ENCODE data around the gene BICRA.
"Not testable (repeated sequence)": the region's sequence is repeated elsewhere in the genome, so short reads cannot be mapped to it uniquely, and the experiment has no call there.

The BICRA gene

DNA sequence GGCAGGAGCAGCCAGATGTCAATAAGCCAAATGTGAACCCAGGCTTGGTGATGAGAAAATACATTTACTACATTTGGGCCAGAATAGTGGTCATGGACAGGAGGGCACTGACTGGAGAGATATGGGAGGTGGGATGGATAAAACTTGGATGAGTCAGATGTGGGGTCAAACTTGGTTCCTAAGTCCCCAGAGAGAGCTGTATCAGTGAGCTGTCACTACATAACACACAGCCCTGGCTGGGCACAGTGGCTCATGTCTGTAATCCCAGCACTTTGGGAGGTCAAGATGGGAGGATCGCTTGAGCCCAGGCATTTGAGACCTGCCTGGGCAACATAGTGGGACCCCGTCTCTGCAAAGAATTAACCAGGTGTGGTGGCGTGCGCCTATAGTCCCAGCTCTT lies 52.7 kb downstream of the BICRA start:
- H3K4me2 ChIP-seq (ENCODE audit: low read length), result no peak overlapping the region
- no peak overlapping the region for H2AFZ ChIP-seq (ENCODE audit: low read length)
- TF ChIP-seq EZH2 (IDR thresholded peaks at IDR 0.05; ENCODE audit: borderline replicate concordance, low read length), result no peak
- no peak for TF ChIP-seq CTCF (IDR thresholded peaks at IDR 0.05; ENCODE audit: low read length)
- H3K79me2 ChIP-seq (ENCODE audit: insufficient read depth, low read length), result no peaks in the 10 kb centered on the region
- H3K27ac ChIP-seq (ENCODE audit: low read depth, low read length, poor library complexity, severe bottlenecking), result no peak overlapping the region
- H3K4me1 ChIP-seq (ENCODE audit: insufficient read depth, low read length, severe bottlenecking), result no peaks in the 10 kb centered on the region
- H3K36me3 ChIP-seq (ENCODE audit: insufficient read depth, low read length), result no peaks in the 10 kb centered on the region; the same call in 1 of the 2 replicates
- H3K27me3 ChIP-seq (ENCODE audit: insufficient read depth, low read length), result no peaks in the 10 kb centered on the region
- H3K9me2 ChIP-seq (ENCODE audit: low read depth, low read length), result no peaks in the 10 kb centered on the region
- H3F3A ChIP-seq (ENCODE audit: insufficient read depth, low read length), result no peaks in the 10 kb centered on the region
- H3K4me3 ChIP-seq (ENCODE audit: low read depth, low read length, poor library complexity, severe bottlenecking), result no peak overlapping the region
- H3K9ac ChIP-seq (ENCODE audit: low read length), result no peak overlapping the region
- H3K9me3 ChIP-seq (ENCODE audit: low read length), result no peaks in the 10 kb centered on the region
- no peaks in the 10 kb centered on the region for H4K20me1 ChIP-seq (ENCODE audit: insufficient read depth, low read length)

GRCh38 chr19:47663435-47663910 lies 54.5 kb downstream of the BICRA start:
- Histone ChIP-seq H3K4me3 (ENCODE audit: low read depth, low read length, poor library complexity, severe bottlenecking) (no peak overlapping the region), H3K9ac (ENCODE audit: low read length) (no peak overlapping the region), H3K9me2 (ENCODE audit: low read depth, low read length) (no peaks in the 10 kb centered on the region), H3F3A (ENCODE audit: insufficient read depth, low read length) (no peaks in the 10 kb centered on the region), H3K27me3 (ENCODE audit: insufficient read depth, low read length) (no peaks in the 10 kb centered on the region), H2AFZ (ENCODE audit: low read length) (no peak overlapping the region), H3K27ac (ENCODE audit: low read depth, low read length, poor library complexity, severe bottlenecking) (no peak overlapping the region), H3K79me2 (ENCODE audit: insufficient read depth, low read length) (no peaks in the 10 kb centered on the region), H3K36me3 (ENCODE audit: insufficient read depth, low read length) (no peaks in the 10 kb centered on the region; the same call in 1 of the 2 replicates), H4K20me1 (ENCODE audit: insufficient read depth, low read length) (no peaks in the 10 kb centered on the region), H3K4me1 (ENCODE audit: insufficient read depth, low read length, severe bottlenecking) (no peaks in the 10 kb centered on the region), H3K4me2 (ENCODE audit: low read length) (no peak overlapping the region), H3K9me3 (ENCODE audit: low read length) (no peaks in the 10 kb centered on the region)
- TF ChIP-seq CTCF (IDR thresholded peaks at IDR 0.05; ENCODE audit: low read length), result no peak
- TF ChIP-seq EZH2 (IDR thresholded peaks at IDR 0.05; ENCODE audit: borderline replicate concordance, low read length), result no peak

DNA sequence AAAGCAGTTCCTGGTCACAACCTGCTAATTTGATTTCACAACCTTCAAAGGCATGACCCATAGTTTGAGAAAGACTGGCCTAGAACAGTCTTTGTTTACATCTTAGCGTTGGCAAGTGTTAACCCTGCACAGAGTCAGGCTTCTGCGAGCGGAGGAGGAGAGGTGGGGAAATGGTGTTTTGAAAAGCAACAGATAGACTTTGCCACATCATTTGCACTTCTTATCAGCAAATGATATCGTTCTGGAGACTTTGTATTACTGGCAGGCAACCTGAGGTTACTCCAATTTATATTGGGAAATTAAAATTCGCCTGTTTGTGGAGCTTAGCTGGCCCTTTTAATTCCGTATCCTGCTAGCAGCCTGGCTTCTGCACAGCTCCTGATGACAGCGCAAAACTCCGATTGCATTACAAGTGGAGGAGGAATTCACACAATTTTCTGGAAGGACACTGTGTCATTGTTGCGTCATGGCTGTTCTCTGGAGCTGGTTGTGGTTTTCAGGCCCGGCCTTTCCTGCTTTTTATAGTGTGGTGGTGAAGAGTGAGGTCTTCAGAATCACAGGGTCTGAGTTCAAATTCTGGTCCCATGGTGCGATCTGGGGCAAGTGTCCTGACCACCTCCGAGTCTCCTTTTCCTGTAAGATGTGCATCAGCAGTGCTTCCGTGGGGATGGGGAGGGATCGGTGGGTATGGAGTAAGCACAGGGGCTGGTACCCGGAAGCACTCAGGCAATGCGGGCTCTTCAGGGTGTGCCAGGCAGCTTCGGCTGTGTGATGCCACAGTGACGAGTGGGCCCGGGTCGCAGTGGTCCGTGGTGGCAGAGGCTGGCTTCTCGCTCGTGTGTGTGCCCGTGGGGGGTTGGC lies 55.2 kb downstream of the BICRA start:
- H2AFZ ChIP-seq (ENCODE audit: low read length), result no peak overlapping the region
- H3K4me1 ChIP-seq (ENCODE audit: insufficient read depth, low read length, severe bottlenecking), result no peaks in the 10 kb centered on the region
- no peak for TF ChIP-seq EZH2 (IDR thresholded peaks at IDR 0.05; ENCODE audit: borderline replicate concordance, low read length)
- no peak for TF ChIP-seq CTCF (IDR thresholded peaks at IDR 0.05; ENCODE audit: low read length)
- H3F3A ChIP-seq (ENCODE audit: insufficient read depth, low read length), result no peaks in the 10 kb centered on the region
- H3K9ac ChIP-seq (ENCODE audit: low read length), result no peak overlapping the region
- no peak overlapping the region for H3K27ac ChIP-seq (ENCODE audit: low read depth, low read length, poor library complexity, severe bottlenecking)
- no peaks in the 10 kb centered on the region; the same call in 1 of the 2 replicates for H3K36me3 ChIP-seq (ENCODE audit: insufficient read depth, low read length)
- no peaks in the 10 kb centered on the region for H3K9me3 ChIP-seq (ENCODE audit: low read length)
- no peaks in the 10 kb centered on the region for H3K79me2 ChIP-seq (ENCODE audit: insufficient read depth, low read length)
- no peaks in the 10 kb centered on the region for H4K20me1 ChIP-seq (ENCODE audit: insufficient read depth, low read length)
- no peak overlapping the region for H3K4me3 ChIP-seq (ENCODE audit: low read depth, low read length, poor library complexity, severe bottlenecking)
- H3K4me2 ChIP-seq (ENCODE audit: low read length), result no peak overlapping the region
- no peaks in the 10 kb centered on the region for H3K9me2 ChIP-seq (ENCODE audit: low read depth, low read length)
- H3K27me3 ChIP-seq (ENCODE audit: insufficient read depth, low read length), result no peaks in the 10 kb centered on the region

DNA sequence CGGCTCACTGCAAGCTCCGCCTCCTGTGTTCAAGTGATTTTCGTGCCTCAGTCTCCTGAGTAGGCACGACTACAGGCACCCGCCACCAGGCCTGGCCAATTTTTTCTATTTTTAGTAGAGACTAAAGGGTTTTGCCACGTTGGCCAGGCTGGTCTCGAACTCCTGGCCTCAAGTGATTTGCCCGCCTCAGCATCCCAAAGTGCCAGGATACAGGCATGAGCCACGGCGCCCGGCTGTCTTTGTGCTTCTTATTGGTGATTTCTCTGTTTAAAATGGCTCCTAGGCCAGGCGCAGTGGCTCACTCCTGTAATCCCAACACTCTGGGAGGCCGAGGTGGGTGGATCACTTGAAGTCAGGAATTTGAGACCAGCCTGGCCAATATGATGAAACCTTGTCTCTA lies 59.6 kb downstream of the BICRA start:
- H3K4me3 ChIP-seq (ENCODE audit: low read depth, low read length, poor library complexity, severe bottlenecking); H3K36me3 ChIP-seq (ENCODE audit: insufficient read depth, low read length); H4K20me1 ChIP-seq (ENCODE audit: insufficient read depth, low read length); H3K9ac ChIP-seq (ENCODE audit: low read length); H3K27me3 ChIP-seq (ENCODE audit: insufficient read depth, low read length); H3F3A ChIP-seq (ENCODE audit: insufficient read depth, low read length); H2AFZ ChIP-seq (ENCODE audit: low read length); H3K9me2 ChIP-seq (ENCODE audit: low read depth, low read length); H3K4me2 ChIP-seq (ENCODE audit: low read length); H3K4me1 ChIP-seq (ENCODE audit: insufficient read depth, low read length, severe bottlenecking); H3K9me3 ChIP-seq (ENCODE audit: low read length); H3K79me2 ChIP-seq (ENCODE audit: insufficient read depth, low read length); H3K27ac ChIP-seq (ENCODE audit: low read depth, low read length, poor library complexity, severe bottlenecking): not testable (repeated sequence)
